ENCODE results near the gene ZDHHC19.
"Not testable (repeated sequence)": the region's sequence is repeated elsewhere in the genome, so short reads cannot be mapped to it uniquely, and the experiment has no call there.

ZDHHC19 gene

GRCh38 chr3:196175722-196176121, 35.5 kb downstream of the ZDHHC19 start:
- no peak for DNase-seq

- DNase-seq, result no peak
Observed at GRCh38 chr3:196175116-196175625, 36.0 kb downstream of the ZDHHC19 start.

DNA sequence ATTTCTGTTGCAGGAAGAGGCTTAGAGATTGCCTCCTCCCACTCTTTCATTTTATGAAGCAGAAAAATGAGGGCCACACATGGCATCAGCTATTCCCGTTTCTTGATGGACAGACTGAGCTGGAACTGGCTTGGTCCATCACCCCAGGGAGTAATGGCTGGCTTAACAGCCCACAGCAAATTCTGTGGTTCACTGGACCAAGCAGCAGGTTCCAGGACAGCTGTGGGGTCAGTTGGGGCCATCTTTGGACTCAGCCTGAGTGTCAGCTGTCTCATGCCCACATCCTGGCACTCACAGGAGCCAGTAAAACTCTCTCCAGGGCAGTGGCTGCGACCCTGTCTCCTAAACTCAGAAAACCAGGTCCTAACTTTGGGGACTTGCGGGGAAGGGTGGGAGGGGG, 36.5 kb downstream of the ZDHHC19 start:
- no peak for DNase-seq

DNA sequence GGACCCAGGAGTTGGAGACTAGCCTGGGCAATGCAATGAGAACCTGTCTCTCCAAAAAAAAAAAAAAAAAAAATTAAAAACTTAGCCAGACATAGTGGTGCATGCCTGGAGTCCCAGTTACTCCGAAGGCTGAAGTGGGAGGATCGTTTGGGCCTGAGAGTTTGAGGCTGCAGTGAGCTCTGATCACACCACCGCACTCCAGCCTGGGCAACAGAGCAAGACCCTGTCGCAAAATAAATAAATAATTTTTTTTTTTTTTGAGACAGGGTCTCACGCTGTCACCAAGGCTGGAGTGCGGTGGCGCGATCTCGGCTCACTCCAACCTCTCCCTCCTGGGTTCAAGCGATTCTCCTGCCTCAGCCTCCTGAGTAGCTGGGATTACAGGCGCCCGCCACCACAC, 40.9 kb downstream of the ZDHHC19 start:
- not testable (repeated sequence) for DNase-seq

- no peak for DNase-seq
Observed at GRCh38 chr3:196169836-196170240, 41.4 kb downstream of the ZDHHC19 start.

- DNase-seq, result no peak
Observed at GRCh38 chr3:196168808-196169391, 42.3 kb downstream of the ZDHHC19 start.

DNA sequence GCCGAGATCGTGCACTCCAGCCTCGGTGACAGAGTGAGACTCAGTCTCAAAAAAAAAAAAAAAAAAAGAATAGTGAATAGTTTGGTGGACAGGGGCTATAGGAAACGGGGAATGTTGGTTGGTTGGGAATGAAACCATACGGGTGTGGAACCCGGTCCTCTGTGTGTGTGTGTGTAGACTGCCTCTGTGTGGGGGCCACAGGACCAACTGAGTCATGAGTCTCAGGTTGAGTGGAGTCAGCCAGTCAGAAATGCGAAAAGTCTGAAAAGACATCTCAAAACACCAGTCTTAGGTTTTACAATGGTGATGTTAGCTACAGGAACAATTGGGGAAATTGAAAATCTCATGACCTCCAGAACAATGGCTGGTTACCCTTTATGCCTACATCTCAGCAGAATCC, 44.5 kb downstream of the ZDHHC19 start:
- no peak for DNase-seq

GRCh38 chr3:196165850-196166249, 45.4 kb downstream of the ZDHHC19 start:
- no peak for DNase-seq

DNA sequence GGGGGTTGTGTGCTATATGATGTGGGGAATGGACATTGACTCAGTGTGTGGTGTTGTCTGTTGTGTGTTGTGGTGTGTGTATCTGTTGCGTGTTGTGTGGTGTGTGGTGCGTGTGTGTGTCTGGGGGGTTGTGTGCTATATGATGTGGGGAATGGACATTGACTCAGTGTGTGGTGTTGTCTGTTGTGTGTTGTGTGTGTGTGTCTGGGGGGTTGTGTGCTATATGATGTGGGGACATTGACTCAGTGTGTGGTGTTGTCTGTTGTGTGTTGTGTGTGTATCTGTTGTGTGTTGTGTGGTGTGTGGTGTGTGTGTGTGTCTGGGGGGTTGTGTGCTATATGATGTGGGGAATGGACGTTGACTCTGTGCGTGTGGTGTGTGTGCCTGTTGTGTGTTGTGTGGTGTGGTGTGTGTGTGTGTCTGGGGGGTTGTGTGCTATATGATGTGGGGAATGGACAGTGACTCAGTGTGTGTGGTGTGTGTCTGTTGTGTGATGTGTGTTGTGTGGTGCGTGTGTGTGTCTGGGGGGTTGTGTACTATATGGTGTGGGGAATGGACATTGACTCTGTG, 46.1 kb downstream of the ZDHHC19 start:
- DNase-seq, result not testable (repeated sequence)

DNA sequence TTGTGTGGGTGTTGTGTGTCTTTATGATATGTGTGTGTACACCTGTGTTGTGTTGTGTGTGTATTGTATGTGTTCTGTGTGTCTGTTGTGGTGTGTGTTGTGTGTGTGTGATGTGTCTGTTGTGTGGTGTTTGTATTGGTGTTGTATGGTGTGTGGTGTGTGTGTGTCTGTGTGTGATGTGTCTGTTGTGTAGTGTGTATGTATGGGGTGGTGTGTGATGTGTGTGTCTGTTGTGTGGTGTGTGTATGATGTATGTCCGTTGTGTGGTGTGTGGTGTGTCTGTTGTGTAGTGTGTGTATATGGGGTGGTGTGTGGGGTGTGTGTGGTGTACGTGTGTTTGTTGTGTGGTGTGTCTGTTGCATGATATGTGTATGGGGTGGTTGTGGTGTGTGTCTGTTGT, 46.6 kb downstream of the ZDHHC19 start:
- no peak for DNase-seq

GRCh38 chr3:196163666-196164493, 47.3 kb downstream of the ZDHHC19 start:
- no peak for DNase-seq

DNA sequence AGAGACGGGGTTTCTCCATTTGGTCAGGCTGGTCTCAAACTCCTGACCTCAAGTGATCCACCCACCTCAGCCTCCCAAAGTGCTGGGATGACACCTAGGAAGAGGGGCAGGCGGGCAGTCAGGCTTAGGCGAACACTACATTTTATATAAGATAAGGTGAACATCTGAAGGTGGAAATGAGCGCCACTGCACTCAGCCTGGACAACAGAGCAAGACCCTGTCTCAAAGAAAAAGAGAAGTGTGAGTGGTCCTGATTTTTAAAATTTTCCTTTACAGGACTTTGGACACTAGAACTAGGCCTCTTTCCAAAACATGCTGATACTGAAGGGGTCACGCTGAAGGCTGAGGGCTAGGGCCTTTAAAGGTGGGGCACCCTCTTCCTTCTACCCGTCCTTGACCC, 48.0 kb downstream of the ZDHHC19 start:
- DNase-seq, result no peak

- DNase-seq, result no peak
Observed at GRCh38 chr3:196162679-196163078, 48.5 kb downstream of the ZDHHC19 start.

DNA sequence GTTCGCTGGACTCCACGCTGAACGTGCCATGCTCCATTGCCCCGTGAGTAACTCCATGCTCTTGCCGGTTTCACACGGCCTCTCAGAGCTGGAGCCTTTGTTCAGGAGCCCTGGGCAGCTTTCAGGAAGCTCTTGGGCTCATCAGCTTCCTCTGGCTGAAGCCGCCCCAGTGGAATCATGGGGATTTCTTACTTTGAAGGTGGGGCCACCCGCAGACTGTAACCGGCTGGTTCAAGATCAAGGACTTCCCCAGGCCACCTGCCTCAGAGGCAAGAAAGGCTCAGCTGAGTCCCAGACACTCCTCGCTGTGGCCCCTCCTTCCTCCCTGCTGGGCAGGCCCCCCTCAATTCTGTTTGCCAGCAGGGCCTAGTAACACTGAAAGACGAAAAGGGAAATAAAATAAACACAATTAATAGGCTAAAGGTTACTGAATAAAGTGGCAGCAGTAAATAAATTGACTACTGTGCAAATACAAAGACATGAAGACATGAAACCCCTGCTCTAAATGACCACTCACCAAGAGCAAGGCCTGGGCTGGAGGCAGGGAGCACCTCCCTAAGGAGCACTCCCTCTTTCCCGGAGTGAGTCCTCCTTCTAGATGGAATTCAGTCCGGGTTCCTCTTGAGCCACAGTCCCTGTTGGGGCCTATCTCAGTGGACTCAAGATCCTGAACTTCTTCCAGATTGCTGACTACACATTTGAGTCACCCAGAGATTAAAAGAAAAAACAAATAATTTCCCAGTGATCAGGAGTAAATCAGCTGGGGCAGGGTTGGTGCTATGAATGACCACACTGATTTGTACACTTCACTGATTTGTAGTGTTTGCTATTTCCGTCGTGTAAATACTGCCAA, 51.0 kb downstream of the ZDHHC19 start:
- no peak for DNase-seq

DNA sequence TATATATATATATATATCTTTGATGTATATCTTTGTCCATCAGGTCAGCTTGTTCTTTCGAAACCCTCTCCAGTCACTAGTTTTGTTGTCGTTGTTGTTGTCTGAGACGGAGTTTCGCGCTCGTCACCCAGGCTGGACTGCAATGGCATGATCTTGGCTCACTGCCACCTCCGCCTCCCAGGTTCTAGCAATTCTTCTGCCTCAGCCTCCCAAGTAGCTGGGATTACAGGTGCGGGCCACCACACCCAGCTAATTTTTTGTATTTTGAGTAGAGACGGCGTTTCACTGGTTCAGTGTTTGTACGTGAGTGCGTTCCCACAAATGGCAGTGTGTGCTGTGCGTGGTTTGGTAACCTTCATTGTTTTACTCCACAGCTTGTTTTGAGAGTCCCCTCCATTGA, 51.7 kb downstream of the ZDHHC19 start:
- DNase-seq, result no peak

GRCh38 chr3:196156160-196156559, 55.0 kb downstream of the ZDHHC19 start:
- no peak for DNase-seq

- DNase-seq, result no peak
Observed at GRCh38 chr3:196150481-196150880, 60.7 kb downstream of the ZDHHC19 start.

DNA sequence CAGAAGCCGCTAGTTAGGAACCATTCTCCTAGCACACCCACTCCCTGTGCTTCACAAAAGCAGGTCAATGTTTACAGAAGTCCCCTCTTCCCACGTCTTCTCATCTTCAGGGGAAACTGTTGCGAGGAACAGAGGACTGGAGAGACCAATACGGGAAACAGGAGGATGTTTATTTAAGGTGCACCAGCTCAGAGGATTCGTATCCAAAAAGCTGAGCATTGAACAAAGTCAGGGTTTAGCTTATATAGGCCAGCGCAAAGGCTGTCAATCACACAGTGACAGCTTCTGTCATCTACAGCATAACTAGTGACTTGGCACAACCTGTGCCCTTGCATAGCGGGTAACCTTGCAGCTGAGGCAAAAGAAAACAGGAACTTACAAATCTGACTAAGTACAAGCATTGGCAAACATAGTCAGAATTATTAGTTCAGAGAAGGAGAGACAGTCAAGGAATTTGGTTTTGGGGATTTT, 61.3 kb downstream of the ZDHHC19 start:
- no peak for DNase-seq

- DNase-seq, result no peak
Observed at GRCh38 chr3:196149375-196149774, 61.8 kb downstream of the ZDHHC19 start.

Measured in activated effector memory CD4-positive, alpha-beta T cell treated with Interleukin-2 at 50 U/mL for 16 hours (primary cell).